ENCODE measurements around the gene APC. TPM values are rescaled to one million over a fixed set of nuclear protein-coding genes. Genes with fewer than 3 reads are reported as not detected.

The APC gene
- total RNA-seq (2021) (31.8 to 40.0 TPM (median 33.1 TPM) in 3 replicates), Bru-seq, nascent RNA (percentile 83 among the genes with signal in this experiment)
- long read RNA-seq, experiment 1, partial matches to known transcripts: 6 of 29 reads
- long read RNA-seq, experiment 1, other reads (novel, unspliced or antisense): 23 of 29 reads
- long read RNA-seq, experiment 2, partial matches to known transcripts: 13 of 18 reads
- long read RNA-seq, experiment 2, other reads (novel, unspliced or antisense): 5 of 18 reads
- long read RNA-seq, experiment 3, partial matches to known transcripts: 1 of 6 reads
- long read RNA-seq, experiment 3, other reads (novel, unspliced or antisense): 5 of 6 reads

- CTCF ChIA-PET: interaction anchor here (1.3 to 2.1 kb wide), 4 partner anchors 20 to 111 kb away, joined by 3 to 16 read pairs (median 10); no protein-coding TSS in a partner anchor
- peaks cover 22% of the 10 kb centered on the region for H3K4me1 Mint-ChIP-seq
- POLR2A ChIA-PET: interaction anchor here (1.0 to 1.5 kb wide), 2 partner anchors 30 to 40 kb away, joined by 4 read pairs; no protein-coding TSS in a partner anchor
- H3K4me3 Mint-ChIP-seq: peak within 1 kb of the TSS; percentile 92
- H3K36me3 Mint-ChIP-seq: no peaks in the 10 kb centered on the region
- peak; percentile 92 for DNase-seq (ENCODE audit: low spot score)
- peak within 1 kb of the TSS; percentile 95 for H3K27ac Mint-ChIP-seq
- ATAC-seq: peak; percentile 97
- H3K27me3 Mint-ChIP-seq (ENCODE audit: low read depth): no peaks in the 10 kb centered on the region
- H3K9me3 Mint-ChIP-seq: no peaks in the 10 kb centered on the region
- no peak for TF ChIP-seq CDX4 (CRISPR knock-in tag; IDR thresholded peaks at IDR 0.05; ENCODE audit: borderline replicate concordance)
- TF ChIP-seq HMGXB4 (CRISPR knock-in tag; IDR thresholded peaks at IDR 0.05): no peak
- no peak for TF ChIP-seq E2F4 (CRISPR knock-in tag; IDR thresholded peaks at IDR 0.05; ENCODE audit: borderline replicate concordance, low read depth)
- 0 out of 2 replicates have a peak, but pooled peaks have one; percentile 10 for TF ChIP-seq PRDM15 (CRISPR knock-in tag; IDR thresholded peaks at IDR 0.05)
- peak; percentile 27; the same call in 1 of the 2 replicates for TF ChIP-seq RELA (CRISPR knock-in tag; IDR thresholded peaks at IDR 0.05; ENCODE audit: borderline replicate concordance)
- TF ChIP-seq USF2 (CRISPR knock-in tag; IDR thresholded peaks at IDR 0.05): peak; percentile 99
- TF ChIP-seq E2F1 (CRISPR knock-in tag; IDR thresholded peaks at IDR 0.05): no peak
- no peak for TF ChIP-seq SOX15 (CRISPR knock-in tag; IDR thresholded peaks at IDR 0.05)
- TF ChIP-seq GTF2I (CRISPR knock-in tag; conservative IDR thresholded peaks at IDR 0.05): no peak
- no peak for TF ChIP-seq CREM (CRISPR knock-in tag; IDR thresholded peaks at IDR 0.05)
- TF ChIP-seq TCF7 (CRISPR knock-in tag; IDR thresholded peaks at IDR 0.05; ENCODE audit: low read depth): no peak
- no peak for TF ChIP-seq NFE2L1 (CRISPR knock-in tag; IDR thresholded peaks at IDR 0.05)
- no peak for TF ChIP-seq PRRX2 (CRISPR knock-in tag; IDR thresholded peaks at IDR 0.05)
- no peak for TF ChIP-seq ZNF416 (CRISPR knock-in tag; IDR thresholded peaks at IDR 0.05)
- no peak for TF ChIP-seq ZNF219 (CRISPR knock-in tag; IDR thresholded peaks at IDR 0.05; ENCODE audit: borderline replicate concordance)
- no peak for TF ChIP-seq ZNF317 (CRISPR knock-in tag; IDR thresholded peaks at IDR 0.05; ENCODE audit: borderline replicate concordance, low read depth)
- no peak for TF ChIP-seq SMAD4 (CRISPR knock-in tag; IDR thresholded peaks at IDR 0.05)
- no peak for TF ChIP-seq ZNF425 (CRISPR knock-in tag; conservative IDR thresholded peaks at IDR 0.05)
- TF ChIP-seq ZMAT4 (CRISPR knock-in tag; IDR thresholded peaks at IDR 0.05): no peak
- no peak for TF ChIP-seq NR1H2 (CRISPR knock-in tag; IDR thresholded peaks at IDR 0.05)
- no peak for TF ChIP-seq ELF4 (CRISPR knock-in tag; IDR thresholded peaks at IDR 0.05; ENCODE audit: low read depth)
- no peak for TF ChIP-seq NR2C2 (CRISPR knock-in tag; IDR thresholded peaks at IDR 0.05)
These were observed at the start of gene APC for GRCh38 chr5:112737463-112738190. TSS of gene APC (plus strand) at chr5:112737885. CDS start at chr5:112754891, 17,006 bp downstream.

Data from WTC11 (cell line).